HCT116 (cell line): ENCODE results near the gene HEXD. TPM values are rescaled to one million over a fixed set of nuclear protein-coding genes. Genes with fewer than 3 reads are reported as not detected.
"Not testable (repeated sequence)": the region's sequence is repeated elsewhere in the genome, so short reads cannot be mapped to it uniquely, and the experiment has no call there.

Source experiments
- ATAC-seq: fragments of 200-7000 bp; cut with Tn5 transposase; 2 replicates; pipeline ENCODE4 v1.9.1; 2020; ENCODE audit warnings: mild to moderate bottlenecking, moderate library complexity
- BruUV-seq: library from RNA; stranded (reverse); fragments of 400-500 nt; replicated peaks from 2 replicates; lab custom pipeline; 2021; lab: Mats Ljungman, UMichigan
- CTCF ChIA-PET: fragments of 300-600 bp; sonication (Branson Sonifier 250); formaldehyde crosslinking; loops from one replicate; lab custom pipeline; 2021; ENCODE audit warnings: antibody characterized with exemption; lab: Charles Lee
- POLR2A ChIA-PET: fragments of 300-600, 350-600 bp; sonication (Branson Sonifier 250); formaldehyde crosslinking; loops from one replicate; lab custom pipeline; 2021; ENCODE audit warnings: antibody characterized with exemption; lab: Charles Lee
- RAD21 ChIA-PET, 2 experiments: fragments of 300-600 bp; sonication (Branson Sonifier 250); formaldehyde crosslinking; loops; one replicate each; lab custom pipeline; 2023; ENCODE audit warnings: low total read pairs in 2 of 2; ENCODE audit not compliant: uncharacterized antibody in 2 of 2, unreplicated experiment in 2 of 2, low non-redundant PET in 1 of 2; lab: Charles Lee
- DNase-seq: peaks from one replicate; pipeline ENCODE4 v3.0.0-alpha.2; 2010; ENCODE audit warnings: low read depth, low spot score
- H2AFZ ChIP-seq: fragments of 200-600 bp; shearing (Covaris generic), sonication (generic); 2 replicates; pipeline ENCODE4 v1.6.1; 2017; ENCODE audit warnings: low read depth, mixed run types, mixed read lengths, antibody characterized with exemption, low read length; ENCODE audit not compliant: poor library complexity, severe bottlenecking
- H3K27ac ChIP-seq: 2 replicates; pipeline ENCODE4 v1.5.1; 2012; ENCODE audit warnings: low read depth, low read length
- H3K27me3 ChIP-seq: fragments of 200-600 bp; sonication (generic); 2 replicates; pipeline ENCODE4 v1.6.1; 2016; ENCODE audit warnings: mixed run types, low read length, mixed read lengths; ENCODE audit not compliant: insufficient read depth
- H3K36me3 ChIP-seq, 2 experiments: fragments of 200-500 bp in 1 of 2; fragments of 200-600 bp in 1 of 2; sonication (Bioruptor generic) in 1 of 2; sonication (generic) in 1 of 2; 2 replicates each; pipeline versions ENCODE4 v1.5.1 to v1.6.1; 2014 to 2016; ENCODE audit warnings: low read length in 2 of 2, inconsistent platforms in 1 of 2, mixed read lengths in 1 of 2, mixed run types in 1 of 2; ENCODE audit not compliant: insufficient read depth in 2 of 2, control insufficient read depth in 1 of 2
- H3K4me1 ChIP-seq, 2 experiments: fragments of 200-600 bp in 1 of 2; sonication (generic) in 1 of 2; 2 replicates each; pipeline versions ENCODE4 v1.5.1 to v1.6.1; 2012 to 2017; ENCODE audit warnings: low read length in 2 of 2, inconsistent platforms in 1 of 2, mild to moderate bottlenecking in 1 of 2, mixed read lengths in 1 of 2, mixed run types in 1 of 2, moderate library complexity in 1 of 2; ENCODE audit not compliant: insufficient read depth in 2 of 2, control insufficient read depth in 1 of 2
- H3K4me2 ChIP-seq: fragments of 200-600 bp; sonication (generic); 2 replicates; pipeline ENCODE4 v1.6.1; 2017; ENCODE audit warnings: mixed run types, low read length, mixed read lengths
- H3K4me3 ChIP-seq, 2 experiments: fragments of 200-600 bp in 1 of 2; sonication (generic) in 1 of 2; replicated peaks in 1 of 2; 2 replicates each; pipeline ENCODE4 v1.5.1; 2011 to 2016; ENCODE audit warnings: low read length in 2 of 2, control low read depth in 1 of 2, low read depth in 1 of 2, mild to moderate bottlenecking in 1 of 2, mixed read lengths in 1 of 2, mixed run types in 1 of 2
- H3K79me2 ChIP-seq: fragments of 200-600 bp; sonication (generic); 2 replicates; pipeline ENCODE4 v1.6.1; 2017; ENCODE audit warnings: mild to moderate bottlenecking, mixed run types, low read length, moderate library complexity, mixed read lengths; ENCODE audit not compliant: insufficient read depth
- H3K9ac ChIP-seq: fragments of 200-600 bp; sonication (generic); 2 replicates; pipeline ENCODE4 v1.6.1; 2016; ENCODE audit warnings: low read length, mixed read lengths
- H3K9me2 ChIP-seq: fragments of 200-600 bp; sonication (generic), shearing (Covaris generic); 2 replicates; pipeline ENCODE4 v1.6.1; 2017; ENCODE audit warnings: mixed run types, mild to moderate bottlenecking, moderate library complexity; ENCODE audit not compliant: insufficient read depth
- H3K9me3 ChIP-seq, 2 experiments: fragments of 200-500 bp in 1 of 2; fragments of 200-600 bp in 1 of 2; sonication (Bioruptor generic) in 1 of 2; sonication (generic) in 1 of 2; 2 replicates each; pipeline ENCODE4 v1.6.1; 2014 to 2017; ENCODE audit warnings: low read length in 2 of 2, mixed read lengths in 2 of 2, inconsistent platforms in 1 of 2, low read depth in 1 of 2, mild to moderate bottlenecking in 1 of 2, mixed run types in 1 of 2, moderate library complexity in 1 of 2; ENCODE audit not compliant: control insufficient read depth in 1 of 2, insufficient read depth in 1 of 2
- H4K20me1 ChIP-seq: fragments of 200-600 bp; sonication (generic), shearing (Covaris generic); 2 replicates; pipeline ENCODE4 v1.6.1; 2017; ENCODE audit warnings: mixed run types, mild to moderate bottlenecking, moderate library complexity; ENCODE audit not compliant: insufficient read depth
- intact Hi-C: fragments of 100-400 bp; cut with micrococcal nuclease; formaldehyde crosslinking; loops from 2 replicates; pipeline ENCODE4 v1.10.0; 2022
- total RNA-seq: library from RNA; stranded (reverse); gene quantifications from one replicate; pipeline ENCODE4 v1.2.1, GENCODE V29; 2021; ENCODE audit not compliant: unreplicated experiment

Gene HEXD
- total RNA-seq, 1 experiment from 2014 or later, result 45.2 TPM

GRCh38 chr17:82453151-82453550, 35.0 kb downstream of the HEXD start:
- H2AFZ ChIP-seq, H3K9ac ChIP-seq, H3K4me2 ChIP-seq, BruUV-seq, DNase-seq, POLR2A ChIA-PET, H4K20me1 ChIP-seq, H3K27ac ChIP-seq, CTCF ChIA-PET, H3K27me3 ChIP-seq, H3K36me3 ChIP-seq, H3K9me2 ChIP-seq, ATAC-seq, H3K9me3 ChIP-seq, RAD21 ChIA-PET, H3K4me3 ChIP-seq: not testable (repeated sequence)
- Histone ChIP-seq H3K4me1 (peaks cover 16 to 31% of the 10 kb centered on the region in 2 experiments), H3K79me2 (peaks cover 15% of the 10 kb centered on the region)
- intact Hi-C loops, result loop anchor here (5.0 kb wide), 1 partner anchor 299 kb away; the partner anchor contains the start of gene TBCD

GRCh38 chr17:82453706-82454105, 35.6 kb downstream of the HEXD start:
- H4K20me1 ChIP-seq, POLR2A ChIA-PET, CTCF ChIA-PET, RAD21 ChIA-PET, H3K27me3 ChIP-seq, ATAC-seq, BruUV-seq, H3K4me2 ChIP-seq, H3K36me3 ChIP-seq, H3K4me3 ChIP-seq, DNase-seq, H2AFZ ChIP-seq, H3K9me2 ChIP-seq, H3K9ac ChIP-seq, H3K27ac ChIP-seq, H3K9me3 ChIP-seq: not testable (repeated sequence)
- Histone ChIP-seq H3K79me2 (peaks cover 15% of the 10 kb centered on the region), H3K4me1 (peaks cover 16 to 31% of the 10 kb centered on the region in 2 experiments)
- intact Hi-C loops, result loop anchor here (5.0 kb wide), 1 partner anchor 299 kb away; the partner anchor contains the start of gene TBCD
